Measurements from ENCODE around the gene MYT1. TPM values are rescaled to one million over a fixed set of nuclear protein-coding genes. Genes with fewer than 3 reads are reported as not detected.
"Not testable (repeated sequence)": the region's sequence is repeated elsewhere in the genome, so short reads cannot be mapped to it uniquely, and the experiment has no call there.

The MYT1 gene
- total RNA-seq, 3 donors from 2014 or later (not counting 1 experiment from before 2014, with no cell fraction given) = not detected

DNA sequence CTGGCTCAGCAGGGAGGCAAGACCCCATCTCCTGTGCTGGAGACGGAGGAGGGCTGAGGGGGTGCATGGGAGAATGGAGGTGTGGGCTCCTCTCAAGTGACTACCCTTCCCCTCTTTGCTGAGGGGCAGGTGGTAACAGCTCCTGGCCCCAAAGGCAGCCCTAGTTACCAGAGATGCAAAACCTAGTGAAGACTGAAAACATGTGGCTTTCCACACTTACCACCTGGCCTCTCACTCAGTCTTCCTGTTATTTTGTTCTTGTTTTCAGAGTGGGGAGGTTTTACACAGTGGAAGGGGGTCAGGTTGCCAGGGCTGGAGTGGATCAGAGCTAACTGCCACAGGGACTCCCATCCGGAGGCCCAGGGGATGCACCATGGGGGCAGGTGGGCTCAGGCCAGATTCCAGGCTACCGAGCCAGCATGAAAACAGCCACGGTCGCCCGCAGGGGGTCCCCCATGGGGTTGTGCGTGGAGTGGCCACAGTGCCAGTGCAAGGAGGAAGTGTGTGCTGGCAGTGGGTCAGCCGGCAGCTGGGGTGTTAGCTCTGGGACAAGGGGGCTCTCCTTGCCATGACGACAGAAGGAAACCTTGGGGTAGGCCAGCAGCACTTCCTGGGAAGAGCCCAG is 21.1 kb downstream of the MYT1 start:
- WGBS (ENCODE audit: insufficient coverage) = 63% methylated on average over 9 of the region's 9 CpGs
- TF ChIP-seq CTCF (IDR thresholded peaks at IDR 0.05) = no peak
- peaks cover 33 to 46% of the 10 kb centered on the region in 2 donors for H3K4me1 Mint-ChIP-seq
- peaks cover 43% of the 10 kb centered on the region for H3K4me1 ChIP-seq (ENCODE audit: control insufficient read depth, insufficient read depth, low read length)
- peaks cover 2 to 10% of the 10 kb centered on the region in 2 donors for H3K27me3 Mint-ChIP-seq (ENCODE audit: low read depth in 2 of 2)
- no peaks in the 10 kb centered on the region for H3K36me3 ChIP-seq (ENCODE audit: control insufficient read depth, insufficient read depth, low read length)
- no peak for DNase-seq
- no peaks in the 10 kb centered on the region for H3K27me3 ChIP-seq (ENCODE audit: control insufficient read depth, insufficient read depth, low read length)
- no peak overlapping the region for H3K4me3 ChIP-seq (ENCODE audit: low read length)
- no peaks in the 10 kb centered on the region for H3K36me3 Mint-ChIP-seq
- H3K27ac ChIP-seq (ENCODE audit: low read length) = peak overlapping the region; percentile 24
- no peaks in the 10 kb centered on the region for H3K9me3 ChIP-seq (ENCODE audit: control insufficient read depth, insufficient read depth, low read length)
- peak overlapping the region; percentile 25 to 53 for H3K27ac Mint-ChIP-seq
- peak overlapping the region; percentile 60 for H3K4me3 Mint-ChIP-seq
- intact Hi-C loops (cut with micrococcal nuclease) = no loop called here
- ATAC-seq = peak in 1 of 3 donors; percentile 45
- no peaks in the 10 kb centered on the region for H3K9me3 Mint-ChIP-seq

DNA sequence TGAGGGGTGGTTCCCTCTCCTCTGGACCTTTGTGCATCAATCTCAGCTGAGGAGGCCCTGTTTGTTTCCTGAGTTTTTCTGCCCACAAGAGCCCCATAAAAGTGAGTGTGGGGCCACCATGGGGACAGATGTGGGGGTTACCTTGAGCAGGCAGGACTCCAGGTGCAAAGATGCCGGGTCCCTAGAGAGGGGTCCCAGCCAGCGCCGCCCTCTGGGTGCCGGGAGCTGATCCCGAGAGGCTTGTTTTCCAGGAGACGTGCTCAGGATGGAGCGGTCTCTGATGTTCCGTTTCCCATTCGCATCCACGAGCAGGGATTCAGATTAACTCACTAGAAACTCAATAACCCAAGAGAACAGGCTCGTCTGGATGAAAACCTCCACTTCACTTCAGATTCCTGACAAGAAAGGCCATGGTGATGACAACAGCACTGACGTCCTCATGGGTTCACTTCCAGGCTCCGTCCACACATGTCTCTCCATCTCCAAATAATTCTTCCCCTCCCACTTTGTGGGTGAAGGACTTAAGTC is 21.9 kb downstream of the MYT1 start:
- peaks cover 25 to 38% of the 10 kb centered on the region in 2 donors for H3K4me1 Mint-ChIP-seq
- no peaks in the 10 kb centered on the region for H3K27me3 ChIP-seq (ENCODE audit: control insufficient read depth, insufficient read depth, low read length)
- no peak overlapping the region for H3K4me3 ChIP-seq (ENCODE audit: low read length)
- H3K36me3 ChIP-seq (ENCODE audit: control insufficient read depth, insufficient read depth, low read length) = no peaks in the 10 kb centered on the region
- H3K9me3 Mint-ChIP-seq = no peaks in the 10 kb centered on the region
- peaks cover 2 to 10% of the 10 kb centered on the region in 2 donors for H3K27me3 Mint-ChIP-seq (ENCODE audit: low read depth in 2 of 2)
- peaks cover 37% of the 10 kb centered on the region for H3K4me1 ChIP-seq (ENCODE audit: control insufficient read depth, insufficient read depth, low read length)
- H3K9me3 ChIP-seq (ENCODE audit: control insufficient read depth, insufficient read depth, low read length) = no peaks in the 10 kb centered on the region
- 94% methylated on average over 12 of the region's 13 CpGs for WGBS (ENCODE audit: insufficient coverage)
- H3K27ac ChIP-seq (ENCODE audit: low read length) = no peak overlapping the region
- no peaks in the 10 kb centered on the region for H3K36me3 Mint-ChIP-seq
- no peak for TF ChIP-seq CTCF (IDR thresholded peaks at IDR 0.05)
- no peak for DNase-seq
- no peak for ATAC-seq
- no peak overlapping the region for H3K4me3 Mint-ChIP-seq
- H3K27ac Mint-ChIP-seq = peak overlapping the region in 1 of 2 donors; percentile 25
- intact Hi-C loops (cut with micrococcal nuclease) = no loop called here

- H3K27ac Mint-ChIP-seq; H3K36me3 Mint-ChIP-seq; H3K36me3 ChIP-seq (ENCODE audit: control insufficient read depth, insufficient read depth, low read length); H3K4me3 ChIP-seq (ENCODE audit: low read length); H3K27ac ChIP-seq (ENCODE audit: low read length); DNase-seq; H3K27me3 ChIP-seq (ENCODE audit: control insufficient read depth, insufficient read depth, low read length); H3K4me3 Mint-ChIP-seq; ATAC-seq; intact Hi-C loops (cut with micrococcal nuclease); H3K9me3 Mint-ChIP-seq; H3K27me3 Mint-ChIP-seq (ENCODE audit: low read depth in 2 of 2); H3K9me3 ChIP-seq (ENCODE audit: control insufficient read depth, insufficient read depth, low read length): not testable (repeated sequence)
- H3K4me1 Mint-ChIP-seq = peaks cover 21 to 34% of the 10 kb centered on the region in 2 donors
- H3K4me1 ChIP-seq (ENCODE audit: control insufficient read depth, insufficient read depth, low read length) = peaks cover 26% of the 10 kb centered on the region
- WGBS (ENCODE audit: insufficient coverage) = 95% methylated on average over 24 of the region's 24 CpGs
Observed at GRCh38 chr20:64187213-64187612, 23.0 kb downstream of the MYT1 start.

DNA sequence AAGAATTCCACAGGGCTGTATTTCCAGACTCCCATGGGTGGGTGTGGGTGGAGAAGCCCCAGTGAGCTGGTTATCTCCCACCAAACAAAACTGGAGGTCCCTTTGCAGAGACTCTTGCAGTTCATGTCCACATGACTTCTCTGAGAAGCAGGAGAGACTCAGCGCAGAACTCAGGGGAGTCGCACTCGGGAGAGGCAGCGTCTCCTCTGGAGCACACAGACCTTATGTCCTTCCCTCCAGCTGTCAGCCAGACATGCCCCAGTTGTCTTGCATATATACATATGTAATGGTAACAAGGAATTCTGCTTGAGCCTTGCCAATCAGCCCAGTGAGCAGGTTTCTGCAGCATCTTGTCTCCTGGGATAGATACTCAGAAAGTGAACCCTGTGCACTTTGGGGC is 23.8 kb downstream of the MYT1 start:
- Mint-ChIP-seq H3K4me3 (no peak overlapping the region), H3K27ac (no peak overlapping the region), H3K27me3 (ENCODE audit: low read depth in 2 of 2) (peaks cover 0 to 10% of the 10 kb centered on the region in 2 donors), H3K4me1 (peaks cover 22 to 31% of the 10 kb centered on the region in 2 donors), H3K36me3 (no peaks in the 10 kb centered on the region), H3K9me3 (no peaks in the 10 kb centered on the region)
- ATAC-seq = no peak
- H3K4me1 ChIP-seq (ENCODE audit: control insufficient read depth, insufficient read depth, low read length) = peaks cover 23% of the 10 kb centered on the region
- H3K27me3 ChIP-seq (ENCODE audit: control insufficient read depth, insufficient read depth, low read length) = no peaks in the 10 kb centered on the region
- DNase-seq = no peak
- intact Hi-C loops (cut with micrococcal nuclease) = no loop called here
- H3K27ac ChIP-seq (ENCODE audit: low read length) = no peak overlapping the region
- H3K9me3 ChIP-seq (ENCODE audit: control insufficient read depth, insufficient read depth, low read length) = no peaks in the 10 kb centered on the region
- H3K4me3 ChIP-seq (ENCODE audit: low read length) = no peak overlapping the region
- 95% methylated on average over 4 of the region's 4 CpGs for WGBS (ENCODE audit: insufficient coverage)
- H3K36me3 ChIP-seq (ENCODE audit: control insufficient read depth, insufficient read depth, low read length) = no peaks in the 10 kb centered on the region
- TF ChIP-seq CTCF (IDR thresholded peaks at IDR 0.05) = no peak
